A172 (cell line): ENCODE measurements around the gene TCEA2. TPM values are rescaled to one million over a fixed set of nuclear protein-coding genes. Genes with fewer than 3 reads are reported as not detected.

Experiments
- total RNA-seq: library from RNA; depleted of rRNA; stranded (reverse); fragments of >200 nt; shearing (Covaris generic); gene quantifications from 2 replicates; pipeline ENCODE4 v1.2.3, GENCODE V29; 2014; rRNA removed

The TCEA2 gene
- total RNA-seq, 1 experiment from 2014 or later: 58.3 TPM

Other genes starting within 250 kb of the TCEA2 start
- 6.8 and 10.3 TPM in 2 replicates for gene ZBTB46, start 231.9 kb upstream of the TCEA2 start, total RNA-seq
- gene ABHD16B, start 201.7 kb upstream of the TCEA2 start, total RNA-seq: not detected in 2 replicates
- gene TPD52L2, start 197.9 kb upstream of the TCEA2 start, total RNA-seq: 149 and 174 TPM in 2 replicates
- 48.1 and 50.2 TPM in 2 replicates for gene DNAJC5, start 168.1 kb upstream of the TCEA2 start, total RNA-seq
- gene UCKL1, start 106.8 kb upstream of the TCEA2 start, total RNA-seq: 27.2 and 27.6 TPM in 2 replicates
- 16.8 and 17.0 TPM in 2 replicates for gene ZNF512B, start 93.3 kb upstream of the TCEA2 start, total RNA-seq
- 0.77 TPM in 1 of 2 replicates, not detected in the other for gene SAMD10, start 83.6 kb upstream of the TCEA2 start, total RNA-seq
- gene PRPF6, start 82.1 kb upstream of the TCEA2 start, total RNA-seq: 74.2 and 74.7 TPM in 2 replicates
- gene C20orf204, start 27.0 kb upstream of the TCEA2 start, total RNA-seq: 0.89 and 1.2 TPM in 2 replicates
- gene SOX18, start 13.6 kb upstream of the TCEA2 start, total RNA-seq: 0.21 and 1.9 TPM in 2 replicates
- 29.3 and 29.5 TPM in 2 replicates for gene RGS19, start 16.3 kb downstream of the TCEA2 start, total RNA-seq
- gene OPRL1, start 16.9 kb downstream of the TCEA2 start, total RNA-seq: 0.81 and 1.2 TPM in 2 replicates
- 0.24 TPM in 1 of 2 replicates, not detected in the other for gene LKAAEAR1, start 21.2 kb downstream of the TCEA2 start, total RNA-seq
- gene NPBWR2, start 44.4 kb downstream of the TCEA2 start, total RNA-seq: not detected in 2 replicates
- gene MYT1, start 101.3 kb downstream of the TCEA2 start, total RNA-seq: 2.4 TPM in 2 replicates
- gene PCMTD2, start 192.6 kb downstream of the TCEA2 start, total RNA-seq: 42.4 and 78.3 TPM in 2 replicates